Measurements from ENCODE around the gene SLC39A12.

SLC39A12 gene

DNA sequence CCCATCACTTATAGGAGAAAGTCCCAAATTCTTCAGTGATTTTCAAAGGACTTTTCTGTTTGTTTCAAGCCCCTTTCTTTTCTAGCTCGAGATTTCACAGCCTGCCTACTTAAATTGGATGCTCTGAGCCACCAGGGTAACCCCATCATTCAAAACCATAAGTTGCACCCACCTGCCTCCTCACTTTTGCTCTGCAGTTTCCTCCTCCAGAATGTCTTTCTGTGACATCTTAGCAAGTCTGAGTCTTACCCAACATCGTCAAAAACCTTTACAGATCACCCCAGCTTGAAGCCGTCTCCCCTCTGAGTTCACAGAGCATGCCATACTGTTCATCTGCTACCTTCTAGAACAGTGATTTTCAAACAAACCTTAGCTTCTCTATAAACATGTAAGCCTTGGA, 124.2 kb downstream of the SLC39A12 start:
- Histone ChIP-seq H3K4me1 (no peaks in the 10 kb centered on the region), H3K79me2 (no peaks in the 10 kb centered on the region), H3K27me3 (ENCODE audit: control insufficient read depth, insufficient read depth, low read length) (no peaks in the 10 kb centered on the region), H3K27ac (no peak overlapping the region), H2AFZ (no peak overlapping the region), H3K36me3 (ENCODE audit: control insufficient read depth, insufficient read depth, low read length) (no peaks in the 10 kb centered on the region), H3K4me3 (ENCODE audit: low read depth, low read length) (no peak overlapping the region), H3K9ac (no peak overlapping the region), H3K4me2 (ENCODE audit: low read length) (no peak overlapping the region), H3K9me3 (ENCODE audit: control insufficient read depth, low read length) (no peaks in the 10 kb centered on the region)
- TF ChIP-seq, protein P1, sequence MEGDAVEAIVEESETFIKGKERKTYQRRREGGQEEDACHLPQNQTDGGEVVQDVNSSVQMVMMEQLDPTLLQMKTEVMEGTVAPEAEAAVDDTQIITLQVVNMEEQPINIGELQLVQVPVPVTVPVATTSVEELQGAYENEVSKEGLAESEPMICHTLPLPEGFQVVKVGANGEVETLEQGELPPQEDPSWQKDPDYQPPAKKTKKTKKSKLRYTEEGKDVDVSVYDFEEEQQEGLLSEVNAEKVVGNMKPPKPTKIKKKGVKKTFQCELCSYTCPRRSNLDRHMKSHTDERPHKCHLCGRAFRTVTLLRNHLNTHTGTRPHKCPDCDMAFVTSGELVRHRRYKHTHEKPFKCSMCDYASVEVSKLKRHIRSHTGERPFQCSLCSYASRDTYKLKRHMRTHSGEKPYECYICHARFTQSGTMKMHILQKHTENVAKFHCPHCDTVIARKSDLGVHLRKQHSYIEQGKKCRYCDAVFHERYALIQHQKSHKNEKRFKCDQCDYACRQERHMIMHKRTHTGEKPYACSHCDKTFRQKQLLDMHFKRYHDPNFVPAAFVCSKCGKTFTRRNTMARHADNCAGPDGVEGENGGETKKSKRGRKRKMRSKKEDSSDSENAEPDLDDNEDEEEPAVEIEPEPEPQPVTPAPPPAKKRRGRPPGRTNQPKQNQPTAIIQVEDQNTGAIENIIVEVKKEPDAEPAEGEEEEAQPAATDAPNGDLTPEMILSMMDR (IDR thresholded peaks at IDR 0.05), result no peak

DNA sequence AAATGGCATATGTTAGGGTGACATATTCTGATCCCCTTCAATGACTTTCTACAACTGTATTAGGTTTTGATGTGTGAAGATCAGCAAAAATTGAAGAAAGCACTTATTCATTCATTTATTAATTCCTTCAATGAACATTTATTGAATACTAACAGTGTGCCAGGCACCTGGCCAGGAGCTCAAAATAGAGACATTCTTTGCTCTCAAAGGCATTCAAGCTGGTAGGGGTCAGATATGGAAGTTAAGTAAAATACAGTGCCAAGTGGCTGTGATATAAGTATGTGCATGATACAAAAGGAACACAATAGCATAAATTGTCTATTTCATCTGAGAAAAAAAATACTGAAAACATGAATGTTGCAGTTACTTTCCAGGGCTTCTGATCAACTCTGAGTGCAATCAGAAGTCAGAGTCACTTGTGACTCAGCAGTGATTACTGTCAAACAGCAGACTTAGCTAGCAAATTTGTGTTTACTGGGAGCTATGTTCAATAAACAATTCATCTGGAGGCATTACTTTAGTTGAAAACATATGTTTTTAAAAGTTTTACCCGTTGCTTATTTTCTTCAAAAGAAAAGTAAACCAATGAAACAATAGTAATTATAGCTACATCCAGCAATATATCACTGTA, 128.1 kb downstream of the SLC39A12 start:
- no peaks in the 10 kb centered on the region for H3K4me1 ChIP-seq
- H3K27ac ChIP-seq, result no peak overlapping the region
- no peak overlapping the region for H2AFZ ChIP-seq
- TF ChIP-seq, protein P1 (IDR thresholded peaks at IDR 0.05), result no peak
- no peaks in the 10 kb centered on the region for H3K79me2 ChIP-seq
- H3K4me3 ChIP-seq (ENCODE audit: low read depth, low read length), result no peak overlapping the region
- no peaks in the 10 kb centered on the region for H3K36me3 ChIP-seq (ENCODE audit: control insufficient read depth, insufficient read depth, low read length)
- no peaks in the 10 kb centered on the region for H3K9me3 ChIP-seq (ENCODE audit: control insufficient read depth, low read length)
- no peak overlapping the region for H3K4me2 ChIP-seq (ENCODE audit: low read length)
- H3K27me3 ChIP-seq (ENCODE audit: control insufficient read depth, insufficient read depth, low read length), result no peaks in the 10 kb centered on the region
- H3K9ac ChIP-seq, result no peak overlapping the region

DNA sequence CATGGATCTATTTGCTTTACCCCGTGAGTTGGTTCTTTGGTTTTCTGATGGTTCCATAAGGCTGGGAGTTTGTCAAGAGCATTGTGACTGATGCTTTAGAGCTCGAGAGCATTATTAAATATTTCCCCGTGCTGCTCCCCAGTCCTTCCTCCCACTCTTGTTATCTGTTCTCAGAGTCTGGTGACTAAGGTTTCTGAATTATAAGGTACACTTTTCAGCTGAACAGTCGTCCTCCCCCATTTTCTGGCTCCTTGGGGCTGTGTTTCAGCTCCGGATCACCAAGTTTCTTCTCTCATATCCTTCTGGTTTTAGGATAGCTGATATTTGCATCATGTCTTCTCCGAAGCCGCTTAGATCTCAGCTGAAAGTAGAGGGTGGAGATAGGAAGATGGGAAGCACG, 130.7 kb downstream of the SLC39A12 start:
- H3K79me2 ChIP-seq, result no peaks in the 10 kb centered on the region
- H3K27me3 ChIP-seq (ENCODE audit: control insufficient read depth, insufficient read depth, low read length), result no peaks in the 10 kb centered on the region
- H3K4me2 ChIP-seq (ENCODE audit: low read length), result no peak overlapping the region
- H3K9me3 ChIP-seq (ENCODE audit: control insufficient read depth, low read length), result no peaks in the 10 kb centered on the region
- H3K9ac ChIP-seq, result no peak overlapping the region
- H3K27ac ChIP-seq, result no peak overlapping the region
- no peak overlapping the region for H3K4me3 ChIP-seq (ENCODE audit: low read depth, low read length)
- no peaks in the 10 kb centered on the region for H3K4me1 ChIP-seq
- TF ChIP-seq, protein P1 (IDR thresholded peaks at IDR 0.05), result no peak
- no peak overlapping the region for H2AFZ ChIP-seq
- no peaks in the 10 kb centered on the region for H3K36me3 ChIP-seq (ENCODE audit: control insufficient read depth, insufficient read depth, low read length)

DNA sequence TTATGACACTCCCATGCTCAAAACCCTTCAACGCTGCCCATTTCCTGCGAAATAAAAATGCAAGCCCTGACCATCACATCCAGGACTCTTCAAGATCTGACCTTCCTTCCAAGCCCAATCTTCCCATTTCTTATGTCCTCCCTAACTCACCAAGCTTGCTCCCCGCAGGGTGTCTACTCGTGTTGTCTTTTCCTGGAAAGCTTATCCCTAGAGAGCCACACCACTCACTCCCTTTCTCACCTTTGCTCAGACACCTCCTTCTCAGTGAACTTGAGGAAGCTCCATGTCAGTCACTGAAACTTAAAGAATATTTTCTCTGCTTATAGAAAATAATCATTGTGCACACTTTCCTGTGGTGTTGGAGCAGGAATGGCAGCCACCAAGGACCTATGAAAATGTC, 134.1 kb downstream of the SLC39A12 start:
- Histone ChIP-seq H3K36me3 (ENCODE audit: control insufficient read depth, insufficient read depth, low read length) (no peaks in the 10 kb centered on the region), H3K27ac (no peak overlapping the region), H3K27me3 (ENCODE audit: control insufficient read depth, insufficient read depth, low read length) (no peaks in the 10 kb centered on the region)

More for the DNA sequence above, 134.1 kb downstream of the SLC39A12 start:
- no peaks in the 10 kb centered on the region for H3K79me2 ChIP-seq
- no peak overlapping the region for H3K4me2 ChIP-seq (ENCODE audit: low read length)
- TF ChIP-seq, protein P1 (IDR thresholded peaks at IDR 0.05), result no peak
- H3K9ac ChIP-seq, result no peak overlapping the region
- H3K4me1 ChIP-seq, result no peaks in the 10 kb centered on the region
- H3K4me3 ChIP-seq (ENCODE audit: low read depth, low read length), result no peak overlapping the region
- H2AFZ ChIP-seq, result no peak overlapping the region
- H3K9me3 ChIP-seq (ENCODE audit: control insufficient read depth, low read length), result no peaks in the 10 kb centered on the region
